Measurements from ENCODE around the gene RPTOR. TPM values are rescaled to one million over a fixed set of nuclear protein-coding genes. Genes with fewer than 3 reads are reported as not detected.

Gene RPTOR
- polyA plus RNA-seq, 1 donor from 2014 or later: 9.9 TPM

GRCh38 chr17:81009136-81009535 lies 464.5 kb downstream of the RPTOR start:
- Mint-ChIP-seq H3K27ac (no peak overlapping the region), H3K36me3 (peaks cover 4% of the 10 kb centered on the region), H3K27me3 (peaks cover 14% of the 10 kb centered on the region), H3K4me1 (peaks cover 0 to 11% (median 7%) of the 10 kb centered on the region in 3 donors), H3K9me3 (peaks cover 2 to 7% (median 4%) of the 10 kb centered on the region in 3 donors), H3K4me3 (no peak overlapping the region)

GRCh38 chr17:81010935-81011334 lies 466.3 kb downstream of the RPTOR start:
- Mint-ChIP-seq H3K4me3 (no peak overlapping the region), H3K36me3 (peaks cover 3% of the 10 kb centered on the region), H3K4me1 (peaks cover 0 to 7% (median 2%) of the 10 kb centered on the region in 3 donors), H3K9me3 (peaks cover 2 to 7% (median 4%) of the 10 kb centered on the region in 3 donors), H3K27me3 (peaks cover 6% of the 10 kb centered on the region), H3K27ac (no peak overlapping the region)

DNA sequence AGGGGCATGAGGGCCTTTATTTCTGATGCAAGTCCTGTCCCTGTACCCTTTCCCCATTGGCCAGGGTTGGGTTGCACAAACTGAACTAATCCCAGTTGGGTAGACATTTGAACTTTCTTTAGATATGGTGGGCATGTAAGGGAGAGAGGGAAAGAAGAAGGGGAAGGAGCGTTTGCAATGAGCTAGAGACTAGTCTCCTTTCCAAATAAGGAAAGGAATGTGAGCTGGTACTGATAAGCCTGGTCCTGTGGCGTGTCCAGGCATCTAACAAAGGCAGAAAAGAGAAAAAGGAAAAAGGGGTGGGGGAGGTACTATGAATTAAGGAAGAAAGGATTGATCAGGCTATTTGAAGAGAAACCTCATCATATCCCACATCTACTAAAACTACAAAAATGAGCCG lies 467.3 kb downstream of the RPTOR start:
- H3K27me3 Mint-ChIP-seq: peaks cover 3% of the 10 kb centered on the region
- H3K9me3 Mint-ChIP-seq: peaks cover 2 to 12% (median 8%) of the 10 kb centered on the region in 3 donors
- H3K4me3 Mint-ChIP-seq: no peak overlapping the region
- H3K36me3 Mint-ChIP-seq: peaks cover 4% of the 10 kb centered on the region
- H3K4me1 Mint-ChIP-seq: peaks cover 0 to 9% (median 0%) of the 10 kb centered on the region in 3 donors
- H3K27ac Mint-ChIP-seq: no peak overlapping the region

DNA sequence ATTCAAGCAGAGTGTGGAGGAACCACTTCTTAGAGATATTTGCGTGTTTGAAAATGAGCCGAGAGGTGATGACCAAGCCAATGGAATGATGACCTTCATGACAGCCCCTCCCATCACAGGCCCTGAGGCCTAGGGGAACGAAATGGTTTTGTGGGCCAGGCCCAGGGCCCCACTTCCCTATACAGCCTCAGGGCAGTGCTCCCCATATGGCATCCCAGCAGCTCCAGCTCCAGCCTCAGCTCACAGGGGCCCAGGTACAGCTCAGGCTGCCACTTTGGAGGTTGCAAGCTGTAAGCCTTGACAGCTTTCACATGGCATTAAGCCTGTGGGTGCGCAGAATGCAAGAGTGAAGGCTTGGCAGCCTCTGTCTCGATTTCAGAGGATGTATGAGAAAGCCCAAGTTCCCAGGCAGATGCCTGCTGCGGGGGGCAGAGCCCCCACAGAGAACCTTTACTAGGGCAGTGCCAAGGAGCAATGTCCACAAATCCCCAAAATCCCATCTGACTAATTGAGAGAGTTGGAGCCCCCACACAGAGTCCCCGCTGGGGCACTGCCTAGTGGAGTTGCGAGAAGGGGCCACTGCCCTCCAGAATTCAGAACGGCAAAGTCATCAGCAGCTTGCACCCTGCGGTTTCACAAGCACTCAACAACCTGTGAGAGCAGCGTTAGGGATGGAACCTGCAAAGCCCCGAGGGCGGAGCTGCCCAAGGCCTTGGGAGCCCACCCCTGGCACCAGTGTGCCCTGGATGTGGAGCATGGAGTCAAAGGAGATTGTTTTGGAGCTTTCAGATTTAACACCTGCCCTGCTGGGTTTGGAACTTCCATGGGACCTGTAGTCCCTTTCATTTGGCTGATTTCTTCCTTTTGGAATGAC lies 468.2 kb downstream of the RPTOR start:
- H3K36me3 Mint-ChIP-seq: peaks cover 4% of the 10 kb centered on the region
- H3K27ac Mint-ChIP-seq: no peak overlapping the region
- peaks cover 3% of the 10 kb centered on the region for H3K27me3 Mint-ChIP-seq
- peaks cover 2 to 12% (median 2%) of the 10 kb centered on the region in 3 donors for H3K4me1 Mint-ChIP-seq
- H3K9me3 Mint-ChIP-seq: peaks cover 2 to 12% (median 10%) of the 10 kb centered on the region in 3 donors
- H3K4me3 Mint-ChIP-seq: no peak overlapping the region

- H3K27me3 Mint-ChIP-seq: peaks cover 3% of the 10 kb centered on the region
- H3K9me3 Mint-ChIP-seq: peaks cover 2 to 12% (median 10%) of the 10 kb centered on the region in 3 donors
- no peak overlapping the region for H3K27ac Mint-ChIP-seq
- H3K36me3 Mint-ChIP-seq: peaks cover 6% of the 10 kb centered on the region
- no peak overlapping the region for H3K4me3 Mint-ChIP-seq
- peaks cover 10 to 19% (median 10%) of the 10 kb centered on the region in 3 donors for H3K4me1 Mint-ChIP-seq
Measured at GRCh38 chr17:81013642-81014041, 469.0 kb downstream of the RPTOR start.

GRCh38 chr17:81015136-81015535 lies 470.5 kb downstream of the RPTOR start:
- Mint-ChIP-seq H3K27me3 (peaks cover 3% of the 10 kb centered on the region), H3K36me3 (peaks cover 6% of the 10 kb centered on the region), H3K4me1 (peaks cover 11 to 20% (median 12%) of the 10 kb centered on the region in 3 donors), H3K9me3 (peaks cover 2 to 12% (median 10%) of the 10 kb centered on the region in 3 donors), H3K27ac (no peak overlapping the region), H3K4me3 (no peak overlapping the region)

Other genes with a start within 250 kb of the RPTOR start
- gene ENDOV, start 129.7 kb upstream of the RPTOR start, polyA plus RNA-seq: 11.6 TPM
- gene NPTX1, start 68.2 kb upstream of the RPTOR start, polyA plus RNA-seq: not detected